ENCODE measurements around the gene TBRG4.

- no peak for TF ChIP-seq CTCF (conservative IDR thresholded peaks at IDR 0.05; ENCODE audit: low read depth, low read length)
- TF ChIP-seq EZH2 (IDR thresholded peaks at IDR 0.05; ENCODE audit: low read length, unreplicated experiment): no peak
- no peak for TF ChIP-seq EZH2phosphoT487 (IDR thresholded peaks at IDR 0.05; ENCODE audit: borderline replicate concordance, low read length)
These were observed 25.8 kb downstream of the TBRG4 start for GRCh38 chr7:45085619-45086200.
